ENCODE data around the gene DGKG. TPM values are rescaled to one million over a fixed set of nuclear protein-coding genes. Genes with fewer than 3 reads are reported as not detected.

The DGKG gene
- total RNA-seq (2013) = 20.8 TPM
- polyA plus RNA-seq (1 to 10 TPM; 4.2 to 9.2 (median 4.3) TPM), polyA minus RNA-seq (25.5 and 31.3 TPM in 2 replicates), total RNA-seq (7.8 to 56.9 (median 32.8) reads per million in 11 experiments)

DNA sequence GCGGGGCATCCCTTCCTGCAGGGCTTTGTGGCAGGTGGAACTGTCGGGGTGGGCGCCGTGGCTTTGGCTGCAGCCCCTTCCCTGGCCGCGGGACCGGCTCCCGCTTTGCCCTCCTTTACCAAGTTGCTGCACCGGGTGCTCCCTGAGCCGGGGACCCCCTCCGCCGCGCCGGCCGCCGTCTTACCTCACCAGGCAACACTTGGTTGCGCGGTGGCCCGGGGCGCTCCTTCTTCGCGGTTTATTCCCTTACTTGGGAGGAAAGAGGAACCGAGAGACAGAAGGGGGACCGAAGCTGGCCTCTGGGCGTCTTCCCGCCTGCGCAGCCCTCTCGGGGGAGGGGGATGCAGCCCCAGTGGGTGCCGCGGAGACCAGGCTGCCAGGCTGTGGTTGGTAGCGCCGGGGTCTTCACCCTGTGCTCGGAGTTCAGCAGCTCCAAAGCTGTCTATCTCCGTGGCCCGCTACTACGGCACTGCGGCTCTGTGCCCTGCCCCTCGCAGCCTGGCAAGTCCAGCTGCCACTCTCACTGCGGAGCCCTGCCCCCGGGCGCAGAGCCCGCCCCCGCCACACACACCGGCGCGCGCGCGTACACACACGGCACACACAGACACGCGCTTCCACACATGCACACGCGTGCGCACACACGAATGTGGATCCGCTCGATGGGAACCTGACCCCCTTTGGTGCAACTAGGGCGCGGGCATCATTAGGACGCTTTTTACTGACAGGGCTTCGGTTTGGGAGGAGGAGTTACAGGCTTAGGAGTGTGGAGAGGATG, at the start of gene DGKG:
DGKG (minus strand) TSS at position 473 of the 775 bp plus-strand sequence. CDS start 41,775 bp downstream, outside the sequence.
- H3K4me3 ChIP-seq (replicated peaks in 1 of 3; ENCODE audit: low read depth in 2 of 3, low read length in 3 of 3) = peak within 1 kb of the TSS; percentile 82 to 91 (median 82)
- Mint-ChIP-seq H3K27ac (peak within 1 kb of the TSS; percentile 83 to 94 (median 87)), H3K4me3 (peak within 1 kb of the TSS; percentile 91 to 94), H3K4me1 (peaks cover 89% of the 10 kb centered on the region), H3K36me3 (no peaks in the 10 kb centered on the region), H3K9me3 (no peaks in the 10 kb centered on the region), H3K27me3 (ENCODE audit: low read depth in 3 of 3) (no peaks in the 10 kb centered on the region)
- peaks cover 37% of the 10 kb centered on the region for H4K20me1 ChIP-seq (ENCODE audit: insufficient read depth, low read length)
- H3K4me2 ChIP-seq (replicated peaks; ENCODE audit: extremely low read depth, low read length, poor library complexity, severe bottlenecking) = peak within 1 kb of the TSS; percentile 97
- H3K27me3 ChIP-seq (ENCODE audit: control insufficient read depth in 2 of 2, insufficient read depth in 2 of 2, low read length in 2 of 2) = no peaks in the 10 kb centered on the region
- H3K79me2 ChIP-seq (ENCODE audit: insufficient read depth, low read length) = peaks cover 70% of the 10 kb centered on the region
- peak within 1 kb of the TSS; percentile 63 to 83 for H3K27ac ChIP-seq (ENCODE audit: low read depth in 1 of 2, low read length in 2 of 2)
- H3K36me3 ChIP-seq (replicated peaks in 1 of 2; ENCODE audit: control insufficient read depth in 1 of 2, insufficient read depth in 2 of 2, low read length in 2 of 2) = no peaks in the 10 kb centered on the region
- peak within 1 kb of the TSS; percentile 77 for H3K9ac ChIP-seq (ENCODE audit: insufficient read depth, low read length, poor library complexity, severe bottlenecking)
- intact Hi-C loops (cut with micrococcal nuclease) = loop anchor here in 1 of 2 donors (2.0 kb wide), 1 partner anchor 15 kb away; no protein-coding TSS in a partner anchor
- H3K4me1 ChIP-seq (ENCODE audit: control insufficient read depth in 1 of 2, insufficient read depth in 2 of 2, low read length in 2 of 2) = peaks cover 76 to 78% of the 10 kb centered on the region in 2 donors
- peak; percentile 67 to 68 (median 67) for DNase-seq
- H3K9me3 ChIP-seq (replicated peaks in 1 of 2; ENCODE audit: control insufficient read depth in 1 of 2, insufficient read depth in 1 of 2, low read length in 2 of 2) = no peaks in the 10 kb centered on the region
- WGBS (ENCODE audit: insufficient coverage) = under 1% methylated on average over 56 of the region's 62 CpGs
- TF ChIP-seq CTCF (IDR thresholded peaks at IDR 0.05) = no peak
- peak within 1 kb of the TSS; percentile 83 for H2AFZ ChIP-seq (ENCODE audit: insufficient read depth, low read depth, low read length, poor library complexity, severe bottlenecking)

DNA sequence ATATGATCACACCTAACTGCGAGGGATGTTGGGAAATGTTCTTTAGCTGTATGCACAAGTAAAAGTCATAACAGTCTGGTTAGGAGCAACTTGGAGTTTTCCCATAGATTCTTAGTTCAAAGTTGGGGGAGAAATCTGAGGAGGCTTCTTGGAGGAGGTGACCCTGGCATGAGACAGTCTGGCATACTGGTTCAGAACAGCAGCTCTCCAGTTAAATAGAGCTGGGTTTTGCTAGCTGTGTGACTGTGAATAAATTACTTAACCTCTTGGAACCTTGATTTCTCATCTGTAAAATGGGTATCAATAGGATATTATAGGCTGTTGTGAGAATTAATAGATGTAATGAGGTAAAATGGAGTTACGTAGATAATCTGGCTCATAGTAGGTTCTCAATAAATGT, 49.1 kb upstream of the DGKG start:
- no peaks in the 10 kb centered on the region for H3K9me3 ChIP-seq (replicated peaks in 1 of 2; ENCODE audit: control insufficient read depth in 1 of 2, insufficient read depth in 1 of 2, low read length in 2 of 2)
- H3K27ac ChIP-seq (ENCODE audit: low read depth in 1 of 2, low read length in 2 of 2) = no peak overlapping the region
- no peaks in the 10 kb centered on the region for H3K27me3 ChIP-seq (ENCODE audit: control insufficient read depth in 2 of 2, insufficient read depth in 2 of 2, low read length in 2 of 2)
- TF ChIP-seq CTCF (IDR thresholded peaks at IDR 0.05) = no peak
- no peak overlapping the region for H3K27ac Mint-ChIP-seq
- no peak overlapping the region for H3K4me2 ChIP-seq (replicated peaks; ENCODE audit: extremely low read depth, low read length, poor library complexity, severe bottlenecking)
- H3K4me1 Mint-ChIP-seq = peaks cover 21% of the 10 kb centered on the region
- peaks cover 4 to 6% (median 4%) of the 10 kb centered on the region in 3 donors for H3K27me3 Mint-ChIP-seq (ENCODE audit: low read depth in 3 of 3)
- DNase-seq = no peak
- H3K79me2 ChIP-seq (ENCODE audit: insufficient read depth, low read length) = no peaks in the 10 kb centered on the region
- no peak overlapping the region for H3K9ac ChIP-seq (ENCODE audit: insufficient read depth, low read length, poor library complexity, severe bottlenecking)
- intact Hi-C loops (cut with micrococcal nuclease) = no loop called here
- peaks cover 0 to 2% (median 0%) of the 10 kb centered on the region in 7 donors for H3K9me3 Mint-ChIP-seq
- no peaks in the 10 kb centered on the region for H3K36me3 ChIP-seq (replicated peaks in 1 of 2; ENCODE audit: control insufficient read depth in 1 of 2, insufficient read depth in 2 of 2, low read length in 2 of 2)
- no peak overlapping the region for H3K4me3 Mint-ChIP-seq
- peaks cover 17 to 18% of the 10 kb centered on the region in 2 donors for H3K4me1 ChIP-seq (ENCODE audit: control insufficient read depth in 1 of 2, insufficient read depth in 2 of 2, low read length in 2 of 2)
- H4K20me1 ChIP-seq (ENCODE audit: insufficient read depth, low read length) = no peaks in the 10 kb centered on the region
- H2AFZ ChIP-seq (ENCODE audit: insufficient read depth, low read depth, low read length, poor library complexity, severe bottlenecking) = no peak overlapping the region
- no peaks in the 10 kb centered on the region for H3K36me3 Mint-ChIP-seq
- WGBS (ENCODE audit: insufficient coverage) = 100% methylated on average over 2 of the region's 2 CpGs
- H3K4me3 ChIP-seq (replicated peaks in 1 of 3; ENCODE audit: low read depth in 2 of 3, low read length in 3 of 3) = no peak overlapping the region
